ENCODE measurements around the gene GASK1A.
"Not testable (repeated sequence)": the region's sequence is repeated elsewhere in the genome, so short reads cannot be mapped to it uniquely, and the experiment has no call there.

Gene GASK1A

DNA sequence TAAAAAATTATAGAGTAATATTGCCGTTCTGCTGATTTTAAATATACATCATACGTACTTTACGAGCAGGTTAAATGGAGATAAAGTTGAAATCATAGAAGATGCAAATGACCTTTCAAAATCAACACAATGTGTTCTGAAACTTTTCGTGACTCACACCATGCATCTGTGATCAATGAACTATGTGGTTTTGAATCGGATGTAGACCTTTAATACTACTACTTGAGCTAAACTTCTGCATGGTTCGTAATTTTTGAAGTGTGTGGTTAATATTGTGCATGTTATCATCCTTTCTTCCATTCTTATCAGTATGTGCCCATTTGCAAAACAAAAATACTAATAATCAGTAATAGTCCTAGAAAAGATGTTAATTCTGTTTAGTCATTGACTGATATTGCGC, 58.9 kb downstream of the GASK1A start:
- no peak overlapping the region for H3K4me3 ChIP-seq (replicated peaks in 1 of 2; ENCODE audit: low read depth in 2 of 2, low read length in 2 of 2)
- DNase-seq (ENCODE audit: low read depth in 2 of 2) = no peak
- TF ChIP-seq, protein P1, sequence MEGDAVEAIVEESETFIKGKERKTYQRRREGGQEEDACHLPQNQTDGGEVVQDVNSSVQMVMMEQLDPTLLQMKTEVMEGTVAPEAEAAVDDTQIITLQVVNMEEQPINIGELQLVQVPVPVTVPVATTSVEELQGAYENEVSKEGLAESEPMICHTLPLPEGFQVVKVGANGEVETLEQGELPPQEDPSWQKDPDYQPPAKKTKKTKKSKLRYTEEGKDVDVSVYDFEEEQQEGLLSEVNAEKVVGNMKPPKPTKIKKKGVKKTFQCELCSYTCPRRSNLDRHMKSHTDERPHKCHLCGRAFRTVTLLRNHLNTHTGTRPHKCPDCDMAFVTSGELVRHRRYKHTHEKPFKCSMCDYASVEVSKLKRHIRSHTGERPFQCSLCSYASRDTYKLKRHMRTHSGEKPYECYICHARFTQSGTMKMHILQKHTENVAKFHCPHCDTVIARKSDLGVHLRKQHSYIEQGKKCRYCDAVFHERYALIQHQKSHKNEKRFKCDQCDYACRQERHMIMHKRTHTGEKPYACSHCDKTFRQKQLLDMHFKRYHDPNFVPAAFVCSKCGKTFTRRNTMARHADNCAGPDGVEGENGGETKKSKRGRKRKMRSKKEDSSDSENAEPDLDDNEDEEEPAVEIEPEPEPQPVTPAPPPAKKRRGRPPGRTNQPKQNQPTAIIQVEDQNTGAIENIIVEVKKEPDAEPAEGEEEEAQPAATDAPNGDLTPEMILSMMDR (IDR thresholded peaks at IDR 0.05; ENCODE audit: low read depth, low read length) = no peak

DNA sequence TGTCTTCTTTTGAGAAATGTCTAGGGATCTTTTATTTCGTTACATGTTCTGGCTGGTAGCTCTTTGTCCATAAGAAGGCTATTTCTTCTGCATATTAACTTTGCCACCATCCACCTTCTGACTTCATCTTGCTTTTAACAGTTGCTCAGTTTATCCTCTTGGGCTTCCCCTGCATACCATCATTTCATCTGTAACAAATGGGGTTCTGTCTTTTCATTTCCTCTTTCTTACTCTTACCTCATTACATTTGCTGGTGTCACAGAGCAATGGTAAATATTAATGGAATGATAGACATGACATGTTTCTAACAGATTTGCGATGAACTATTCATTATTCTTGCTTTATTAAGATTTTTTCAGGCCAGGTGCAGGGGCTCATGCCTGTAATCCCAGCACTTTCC, 62.4 kb downstream of the GASK1A start:
- no peak overlapping the region for H3K4me3 ChIP-seq (replicated peaks in 1 of 2; ENCODE audit: low read depth in 2 of 2, low read length in 2 of 2)
- DNase-seq (ENCODE audit: low read depth in 2 of 2) = no peak
- TF ChIP-seq, protein P1 (IDR thresholded peaks at IDR 0.05; ENCODE audit: low read depth, low read length) = no peak

DNA sequence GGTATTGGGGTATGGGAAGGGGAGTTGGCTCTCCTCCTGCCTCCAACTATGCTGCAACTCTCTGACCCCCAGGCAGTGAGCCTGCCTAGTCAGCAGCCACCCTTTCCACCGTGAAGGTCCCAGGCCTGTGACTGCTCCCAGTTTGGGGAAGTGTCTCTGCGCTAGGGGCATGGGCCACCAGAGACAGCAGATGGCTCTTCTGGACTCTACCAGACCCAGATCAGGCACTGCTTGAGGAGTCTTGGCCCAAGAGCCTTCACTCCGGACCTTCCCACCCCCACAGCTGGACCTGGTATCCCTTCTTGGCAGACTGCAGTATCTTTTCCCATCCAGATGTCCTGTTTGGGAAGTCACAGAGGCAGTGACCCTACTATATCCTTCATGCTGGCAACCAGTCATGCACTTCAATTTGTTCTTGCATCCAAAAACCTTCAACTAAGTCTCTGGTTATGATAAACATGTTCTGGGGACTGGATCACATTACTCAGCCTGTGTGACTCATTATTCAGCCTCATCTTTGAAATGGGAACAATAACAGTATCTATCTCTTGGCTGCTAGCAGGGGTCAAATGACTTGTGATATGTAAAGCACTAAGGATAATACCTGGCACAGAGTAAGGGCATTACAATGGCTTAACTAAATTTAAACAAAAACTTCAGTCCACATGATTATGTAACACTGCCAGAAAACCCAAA, 64.1 kb downstream of the GASK1A start:
- peak in 1 of 2 donors; percentile 13 for DNase-seq (ENCODE audit: low read depth in 2 of 2)
- no peak overlapping the region for H3K4me3 ChIP-seq (replicated peaks in 1 of 2; ENCODE audit: low read depth in 2 of 2, low read length in 2 of 2)
- TF ChIP-seq, protein P1 (IDR thresholded peaks at IDR 0.05; ENCODE audit: low read depth, low read length) = no peak

DNA sequence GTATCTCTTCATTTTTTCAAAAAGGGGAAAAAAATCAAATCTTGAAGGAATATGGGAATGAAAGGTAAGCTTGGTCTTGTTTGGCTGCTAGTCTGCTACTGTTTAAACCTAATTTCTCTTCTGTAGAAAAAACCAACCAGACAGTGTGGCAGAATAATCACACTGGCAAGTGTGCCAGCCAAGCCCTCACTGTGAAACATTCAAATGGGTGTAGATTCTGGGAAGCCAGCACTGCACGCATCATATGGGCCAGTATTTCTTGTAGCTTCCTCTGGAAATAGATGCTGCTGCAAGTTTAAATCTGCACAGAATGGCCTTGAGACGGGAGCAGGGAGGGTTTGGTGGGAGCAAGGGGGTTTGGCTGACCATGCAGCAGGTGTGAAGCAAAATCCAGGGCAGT, 64.7 kb downstream of the GASK1A start:
- H3K4me3 ChIP-seq (replicated peaks in 1 of 2; ENCODE audit: low read depth in 2 of 2, low read length in 2 of 2) = no peak overlapping the region
- DNase-seq (ENCODE audit: low read depth in 2 of 2) = no peak
- TF ChIP-seq, protein P1 (IDR thresholded peaks at IDR 0.05; ENCODE audit: low read depth, low read length) = no peak

DNA sequence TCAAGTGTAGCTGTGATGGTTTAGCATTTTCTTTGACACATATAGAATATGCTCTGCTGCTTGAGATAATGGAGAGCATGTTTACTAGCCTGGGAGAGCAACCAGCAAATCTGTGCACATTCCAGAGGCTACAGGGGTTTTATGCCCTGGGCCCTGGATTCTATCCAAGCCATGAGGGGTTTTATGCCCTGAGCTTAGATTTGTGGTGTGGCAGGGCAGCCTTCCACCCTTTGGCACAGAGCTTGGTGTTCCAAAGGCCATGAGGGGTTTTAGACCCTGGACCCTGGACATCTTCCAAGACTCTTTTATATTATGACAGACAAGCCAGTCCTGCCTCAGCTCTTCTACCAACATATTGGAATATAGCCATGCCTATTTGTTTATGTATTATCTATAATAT, 66.0 kb downstream of the GASK1A start:
- H3K4me3 ChIP-seq (replicated peaks in 1 of 2; ENCODE audit: low read depth in 2 of 2, low read length in 2 of 2); DNase-seq (ENCODE audit: low read depth in 2 of 2): not testable (repeated sequence)

DNA sequence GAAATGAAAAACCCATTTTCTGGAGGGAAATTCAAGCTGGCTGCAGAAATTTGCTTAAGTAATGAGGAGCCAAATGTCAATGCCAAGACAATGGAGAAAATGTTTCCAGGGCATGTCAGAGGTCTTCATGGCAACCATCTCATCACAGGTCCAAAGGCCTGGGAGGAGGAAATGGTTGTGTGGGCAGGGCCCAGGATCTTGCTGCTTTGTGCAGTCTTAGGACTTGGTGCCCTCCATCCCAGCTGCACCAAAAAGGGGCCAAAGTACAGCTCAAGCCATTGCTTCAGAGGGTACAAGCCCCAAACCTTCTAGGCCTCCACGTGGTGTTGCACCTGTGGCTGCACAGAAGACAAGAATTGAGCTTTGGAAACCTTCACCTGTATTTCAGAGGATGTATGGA, 67.5 kb downstream of the GASK1A start:
- no peak overlapping the region for H3K4me3 ChIP-seq (replicated peaks in 1 of 2; ENCODE audit: low read depth in 2 of 2, low read length in 2 of 2)
- TF ChIP-seq, protein P1 (IDR thresholded peaks at IDR 0.05; ENCODE audit: low read depth, low read length) = no peak
- no peak for DNase-seq (ENCODE audit: low read depth in 2 of 2)

DNA sequence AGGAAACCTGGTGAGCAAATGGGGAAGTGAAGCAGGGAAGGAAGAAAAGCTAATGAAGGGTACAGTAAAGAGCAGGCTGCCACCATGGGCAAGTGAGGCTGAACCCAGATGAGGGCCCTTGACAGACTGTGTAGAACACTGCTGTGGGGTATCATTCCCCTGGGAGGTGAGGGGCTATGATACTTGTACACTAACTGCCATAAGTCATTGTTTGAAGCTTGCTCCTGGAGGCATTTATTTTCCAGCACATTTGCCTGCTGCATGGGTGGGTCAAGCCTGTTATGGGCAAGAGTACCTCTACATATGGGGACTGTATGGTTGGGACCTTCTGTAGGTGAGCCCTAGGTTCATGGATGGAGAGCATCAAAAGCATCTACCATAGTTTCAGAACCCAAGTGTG, 69.4 kb downstream of the GASK1A start:
- H3K4me3 ChIP-seq (replicated peaks in 1 of 2; ENCODE audit: low read depth in 2 of 2, low read length in 2 of 2) = no peak overlapping the region
- no peak for DNase-seq (ENCODE audit: low read depth in 2 of 2)
- TF ChIP-seq, protein P1 (IDR thresholded peaks at IDR 0.05; ENCODE audit: low read depth, low read length) = no peak
